ENCODE measurements around the gene CLEC4M.

Gene CLEC4M

GRCh38 chr19:7817801-7818200, 54.8 kb downstream of the CLEC4M start:
- DNase-seq, result no peak

- DNase-seq, result no peak
These were observed 55.8 kb downstream of the CLEC4M start for GRCh38 chr19:7818806-7819205.
